HepG2 (cell line): ENCODE data around the gene CCDC121. TPM values are rescaled to one million over a fixed set of nuclear protein-coding genes. Genes with fewer than 3 reads are reported as not detected.

Experiments
- ARNT2 ChIP-seq: sonication (generic); formaldehyde crosslinking; IDR thresholded peaks from 2 replicates; pipeline ENCODE4 v1.8.0; 2022; ENCODE audit warnings: mild to moderate bottlenecking, low read depth, missing genetic modification reagents, moderate library complexity
- HIVEP1 ChIP-seq: sonication (generic); formaldehyde crosslinking; IDR thresholded peaks from 2 replicates; pipeline ENCODE4 v1.4.0; 2020; ENCODE audit warnings: mild to moderate bottlenecking, missing genetic modification reagents
- NFE2L2 ChIP-seq: fragments of 150-350 bp; IDR thresholded peaks from 2 replicates; pipeline ENCODE4 v1.6.1; 2014; ENCODE audit warnings: low read length
- PPARG ChIP-seq: conservative IDR thresholded peaks from 2 replicates; pipeline ENCODE4 v1.6.1; 2016; ENCODE audit warnings: missing biosample characterization, missing genetic modification reagents
- SOX6 ChIP-seq, 2 experiments: fragments of 450-650 bp in 1 of 2; sonication (generic) in 1 of 2; formaldehyde crosslinking in 1 of 2; IDR thresholded peaks; 2 replicates each; pipeline versions ENCODE4 v1.4.0 to v1.6.1; 2017 to 2020; ENCODE audit warnings: antibody characterized with exemption in 1 of 2, mild to moderate bottlenecking in 1 of 2, missing genetic modification reagents in 1 of 2
- SRSF4 ChIP-seq: fragments of 200-400 bp; formaldehyde crosslinking; IDR thresholded peaks from one replicate; pipeline ENCODE4 v1.6.1; 2018; ENCODE audit warnings: mild to moderate bottlenecking, low read depth, low read length, moderate library complexity; ENCODE audit not compliant: poor library complexity, severe bottlenecking
- YEATS2 ChIP-seq: sonication (generic); formaldehyde crosslinking; IDR thresholded peaks from 2 replicates; pipeline ENCODE4 v1.4.0; 2020; ENCODE audit warnings: missing genetic modification reagents, borderline replicate concordance
- ZFYVE20 ChIP-seq: sonication (generic); formaldehyde crosslinking; IDR thresholded peaks from 2 replicates; pipeline ENCODE4 v1.8.0; 2023; ENCODE audit warnings: low read depth, mild to moderate bottlenecking, moderate library complexity, missing genetic modification reagents, borderline replicate concordance
- ZNF101 ChIP-seq: sonication (generic); formaldehyde crosslinking; IDR thresholded peaks from 2 replicates; pipeline ENCODE4 v1.4.0; 2020; ENCODE audit warnings: mild to moderate bottlenecking, low read depth, missing genetic modification reagents, borderline replicate concordance
- ZNF205 ChIP-seq: IDR thresholded peaks from 2 replicates; pipeline ENCODE4 v1.6.1; 2018; ENCODE audit warnings: missing biosample characterization, missing genetic modification reagents
- ZNF296 ChIP-seq: sonication (generic); formaldehyde crosslinking; conservative IDR thresholded peaks from 2 replicates; pipeline ENCODE4 v1.5.0; 2020; ENCODE audit warnings: mild to moderate bottlenecking, missing genetic modification reagents
- ZNF432 ChIP-seq: sonication (generic); formaldehyde crosslinking; IDR thresholded peaks from 2 replicates; pipeline ENCODE4 v1.5.0; 2020; ENCODE audit warnings: missing genetic modification reagents, mild to moderate bottlenecking, borderline replicate concordance
- ZNF484 ChIP-seq: sonication (generic); formaldehyde crosslinking; IDR thresholded peaks from 2 replicates; pipeline ENCODE4 v1.5.1; 2020; ENCODE audit warnings: mild to moderate bottlenecking, low read depth, missing genetic modification reagents, borderline replicate concordance
- ZNF746 ChIP-seq: sonication (generic); formaldehyde crosslinking; IDR thresholded peaks from 2 replicates; pipeline ENCODE4 v1.8.0; 2022; ENCODE audit warnings: mild to moderate bottlenecking, missing genetic modification reagents
- ZNF792 ChIP-seq: IDR thresholded peaks from 2 replicates; pipeline ENCODE4 v1.6.1; 2016
- polyA plus RNA-seq, 8 experiments: library from polyadenylated mRNA; depleted of rRNA in 3 of 8; stranded (reverse) in 7 of 8; unstranded in 1 of 8; fragments of >200 nt; fragmentation: Illumina TruSeq in 4 of 8; extraction: Trizol in 4 of 8; gene quantifications; 2 replicates each; pipeline versions ENCODE4 v1.2.1 to v1.2.3, GENCODE V29; 2011 to 2016; ENCODE audit warnings: low read depth in 4 of 8, missing spikeins in 1 of 8, mixed read lengths in 1 of 8; ENCODE audit not compliant: insufficient read depth in 1 of 8
- total RNA-seq, 5 experiments: library from RNA; depleted of rRNA; stranded (reverse); fragments of >200 nt; fragmentation: Illumina TruSeq; extraction: Trizol; gene quantifications; 2 replicates each; pipeline ENCODE4 v1.2.3, GENCODE V29; 2016; ENCODE audit warnings: low read depth in 1 of 5
- TF ChIP-seq, protein P1 (sequence below): IDR thresholded peaks from 2 replicates; pipeline ENCODE4 v1.6.1; 2018; ENCODE audit warnings: missing genetic modification reagents
- TF ChIP-seq, protein P2 (sequence below): fragments of 450-650 bp; IDR thresholded peaks from 2 replicates; pipeline ENCODE4 v1.6.1; 2017; ENCODE audit warnings: mild to moderate bottlenecking
- TF ChIP-seq, protein P3 (sequence below): sonication (generic); formaldehyde crosslinking; conservative IDR thresholded peaks from 2 replicates; pipeline ENCODE4 v1.8.0; 2022; ENCODE audit warnings: missing genetic modification reagents
- TF ChIP-seq, protein P4 (sequence below): sonication (generic); formaldehyde crosslinking; conservative IDR thresholded peaks from 2 replicates; pipeline ENCODE4 v1.4.0; 2020; ENCODE audit warnings: mild to moderate bottlenecking, missing genetic modification reagents, moderate library complexity
- TF ChIP-seq, protein P5 (sequence below): sonication (generic); formaldehyde crosslinking; IDR thresholded peaks from 2 replicates; pipeline ENCODE4 v1.8.1; 2023; ENCODE audit warnings: mild to moderate bottlenecking, missing genetic modification reagents

Gene CCDC121
- total and polyA plus RNA-seq, 2 of the 13 experiments (the other 11 are each of a cell fraction or from before 2014, with no cell fraction given): 1.9 to 3.0 TPM

DNA sequence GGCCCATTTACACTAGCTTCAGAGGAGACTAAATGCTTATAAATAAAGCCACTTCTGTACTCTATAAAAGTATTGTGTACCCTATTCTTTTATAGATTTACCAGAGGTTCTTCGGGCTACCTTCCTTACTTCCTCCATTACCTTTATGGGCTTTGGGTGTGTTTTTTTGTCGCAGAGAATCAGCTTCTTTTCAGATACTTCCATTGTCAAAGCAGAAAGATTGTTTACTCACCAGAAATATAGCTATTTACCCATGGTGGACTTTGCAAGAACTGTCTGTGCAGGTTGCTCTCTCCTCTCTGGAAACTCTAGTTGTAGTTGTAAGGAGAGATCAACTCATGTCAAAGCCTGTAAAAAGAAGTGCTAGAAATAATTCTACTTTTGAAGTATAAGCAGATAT lies 14.8 kb downstream of the CCDC121 start (continued):
- no peak for TF ChIP-seq ZNF432
- no peak for TF ChIP-seq ZNF484 (CRISPR knock-in tag)
- TF ChIP-seq HIVEP1 (CRISPR knock-in tag): no peak
- 0 out of 2 replicates have a peak, but pooled peaks have one; percentile 16 for TF ChIP-seq PPARG (CRISPR knock-in tag)
- TF ChIP-seq, protein P1, sequence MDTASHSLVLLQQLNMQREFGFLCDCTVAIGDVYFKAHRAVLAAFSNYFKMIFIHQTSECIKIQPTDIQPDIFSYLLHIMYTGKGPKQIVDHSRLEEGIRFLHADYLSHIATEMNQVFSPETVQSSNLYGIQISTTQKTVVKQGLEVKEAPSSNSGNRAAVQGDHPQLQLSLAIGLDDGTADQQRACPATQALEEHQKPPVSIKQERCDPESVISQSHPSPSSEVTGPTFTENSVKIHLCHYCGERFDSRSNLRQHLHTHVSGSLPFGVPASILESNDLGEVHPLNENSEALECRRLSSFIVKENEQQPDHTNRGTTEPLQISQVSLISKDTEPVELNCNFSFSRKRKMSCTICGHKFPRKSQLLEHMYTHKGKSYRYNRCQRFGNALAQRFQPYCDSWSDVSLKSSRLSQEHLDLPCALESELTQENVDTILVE (CRISPR knock-in tag): no peak
- no peak for TF ChIP-seq SRSF4
- no peak for TF ChIP-seq YEATS2 (CRISPR knock-in tag)
- TF ChIP-seq ZNF792 (CRISPR knock-in tag): no peak
- TF ChIP-seq, protein P2, sequence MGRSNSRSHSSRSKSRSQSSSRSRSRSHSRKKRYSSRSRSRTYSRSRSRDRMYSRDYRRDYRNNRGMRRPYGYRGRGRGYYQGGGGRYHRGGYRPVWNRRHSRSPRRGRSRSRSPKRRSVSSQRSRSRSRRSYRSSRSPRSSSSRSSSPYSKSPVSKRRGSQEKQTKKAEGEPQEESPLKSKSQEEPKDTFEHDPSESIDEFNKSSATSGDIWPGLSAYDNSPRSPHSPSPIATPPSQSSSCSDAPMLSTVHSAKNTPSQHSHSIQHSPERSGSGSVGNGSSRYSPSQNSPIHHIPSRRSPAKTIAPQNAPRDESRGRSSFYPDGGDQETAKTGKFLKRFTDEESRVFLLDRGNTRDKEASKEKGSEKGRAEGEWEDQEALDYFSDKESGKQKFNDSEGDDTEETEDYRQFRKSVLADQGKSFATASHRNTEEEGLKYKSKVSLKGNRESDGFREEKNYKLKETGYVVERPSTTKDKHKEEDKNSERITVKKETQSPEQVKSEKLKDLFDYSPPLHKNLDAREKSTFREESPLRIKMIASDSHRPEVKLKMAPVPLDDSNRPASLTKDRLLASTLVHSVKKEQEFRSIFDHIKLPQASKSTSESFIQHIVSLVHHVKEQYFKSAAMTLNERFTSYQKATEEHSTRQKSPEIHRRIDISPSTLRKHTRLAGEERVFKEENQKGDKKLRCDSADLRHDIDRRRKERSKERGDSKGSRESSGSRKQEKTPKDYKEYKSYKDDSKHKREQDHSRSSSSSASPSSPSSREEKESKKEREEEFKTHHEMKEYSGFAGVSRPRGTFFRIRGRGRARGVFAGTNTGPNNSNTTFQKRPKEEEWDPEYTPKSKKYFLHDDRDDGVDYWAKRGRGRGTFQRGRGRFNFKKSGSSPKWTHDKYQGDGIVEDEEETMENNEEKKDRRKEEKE: no peak
- TF ChIP-seq ZNF101 (CRISPR knock-in tag): no peak
- TF ChIP-seq, protein P3, sequence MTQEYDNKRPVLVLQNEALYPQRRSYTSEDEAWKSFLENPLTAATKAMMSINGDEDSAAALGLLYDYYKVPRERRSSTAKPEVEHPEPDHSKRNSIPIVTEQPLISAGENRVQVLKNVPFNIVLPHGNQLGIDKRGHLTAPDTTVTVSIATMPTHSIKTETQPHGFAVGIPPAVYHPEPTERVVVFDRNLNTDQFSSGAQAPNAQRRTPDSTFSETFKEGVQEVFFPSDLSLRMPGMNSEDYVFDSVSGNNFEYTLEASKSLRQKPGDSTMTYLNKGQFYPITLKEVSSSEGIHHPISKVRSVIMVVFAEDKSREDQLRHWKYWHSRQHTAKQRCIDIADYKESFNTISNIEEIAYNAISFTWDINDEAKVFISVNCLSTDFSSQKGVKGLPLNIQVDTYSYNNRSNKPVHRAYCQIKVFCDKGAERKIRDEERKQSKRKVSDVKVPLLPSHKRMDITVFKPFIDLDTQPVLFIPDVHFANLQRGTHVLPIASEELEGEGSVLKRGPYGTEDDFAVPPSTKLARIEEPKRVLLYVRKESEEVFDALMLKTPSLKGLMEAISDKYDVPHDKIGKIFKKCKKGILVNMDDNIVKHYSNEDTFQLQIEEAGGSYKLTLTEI (CRISPR knock-in tag): no peak
- TF ChIP-seq ZNF746 (CRISPR knock-in tag): no peak
- no peak for TF ChIP-seq ZNF205 (CRISPR knock-in tag)
- TF ChIP-seq ARNT2: no peak
- TF ChIP-seq ZNF296: no peak
- no peak for TF ChIP-seq NFE2L2
- TF ChIP-seq SOX6 (IDR thresholded peaks at IDR 0.05): no peak
- TF ChIP-seq SOX6 (CRISPR knock-in tag; IDR thresholded peaks at IDR 0.05): peak; percentile 69
- TF ChIP-seq, protein P4, sequence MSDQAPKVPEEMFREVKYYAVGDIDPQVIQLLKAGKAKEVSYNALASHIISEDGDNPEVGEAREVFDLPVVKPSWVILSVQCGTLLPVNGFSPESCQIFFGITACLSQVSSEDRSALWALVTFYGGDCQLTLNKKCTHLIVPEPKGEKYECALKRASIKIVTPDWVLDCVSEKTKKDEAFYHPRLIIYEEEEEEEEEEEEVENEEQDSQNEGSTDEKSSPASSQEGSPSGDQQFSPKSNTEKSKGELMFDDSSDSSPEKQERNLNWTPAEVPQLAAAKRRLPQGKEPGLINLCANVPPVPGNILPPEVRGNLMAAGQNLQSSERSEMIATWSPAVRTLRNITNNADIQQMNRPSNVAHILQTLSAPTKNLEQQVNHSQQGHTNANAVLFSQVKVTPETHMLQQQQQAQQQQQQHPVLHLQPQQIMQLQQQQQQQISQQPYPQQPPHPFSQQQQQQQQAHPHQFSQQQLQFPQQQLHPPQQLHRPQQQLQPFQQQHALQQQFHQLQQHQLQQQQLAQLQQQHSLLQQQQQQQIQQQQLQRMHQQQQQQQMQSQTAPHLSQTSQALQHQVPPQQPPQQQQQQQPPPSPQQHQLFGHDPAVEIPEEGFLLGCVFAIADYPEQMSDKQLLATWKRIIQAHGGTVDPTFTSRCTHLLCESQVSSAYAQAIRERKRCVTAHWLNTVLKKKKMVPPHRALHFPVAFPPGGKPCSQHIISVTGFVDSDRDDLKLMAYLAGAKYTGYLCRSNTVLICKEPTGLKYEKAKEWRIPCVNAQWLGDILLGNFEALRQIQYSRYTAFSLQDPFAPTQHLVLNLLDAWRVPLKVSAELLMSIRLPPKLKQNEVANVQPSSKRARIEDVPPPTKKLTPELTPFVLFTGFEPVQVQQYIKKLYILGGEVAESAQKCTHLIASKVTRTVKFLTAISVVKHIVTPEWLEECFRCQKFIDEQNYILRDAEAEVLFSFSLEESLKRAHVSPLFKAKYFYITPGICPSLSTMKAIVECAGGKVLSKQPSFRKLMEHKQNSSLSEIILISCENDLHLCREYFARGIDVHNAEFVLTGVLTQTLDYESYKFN (CRISPR knock-in tag): peak; percentile 53
- no peak for TF ChIP-seq ZFYVE20 (CRISPR knock-in tag)
- TF ChIP-seq, protein P5, sequence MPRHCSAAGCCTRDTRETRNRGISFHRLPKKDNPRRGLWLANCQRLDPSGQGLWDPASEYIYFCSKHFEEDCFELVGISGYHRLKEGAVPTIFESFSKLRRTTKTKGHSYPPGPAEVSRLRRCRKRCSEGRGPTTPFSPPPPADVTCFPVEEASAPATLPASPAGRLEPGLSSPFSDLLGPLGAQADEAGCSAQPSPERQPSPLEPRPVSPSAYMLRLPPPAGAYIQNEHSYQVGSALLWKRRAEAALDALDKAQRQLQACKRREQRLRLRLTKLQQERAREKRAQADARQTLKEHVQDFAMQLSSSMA: no peak
